Stimulated activated CD4-positive, alpha-beta T cell treated with anti-CD3 and anti-CD28 coated beads, Interleukin-2, amount 100 ng/mL, for 24 hours (primary cell): ENCODE data around the gene PTCD3.

ENCODE experiments used
- DNase-seq, 2 donors: peaks; one replicate each; pipeline ENCODE4 v3.0.0-alpha.2; 2020

PTCD3 gene

DNA sequence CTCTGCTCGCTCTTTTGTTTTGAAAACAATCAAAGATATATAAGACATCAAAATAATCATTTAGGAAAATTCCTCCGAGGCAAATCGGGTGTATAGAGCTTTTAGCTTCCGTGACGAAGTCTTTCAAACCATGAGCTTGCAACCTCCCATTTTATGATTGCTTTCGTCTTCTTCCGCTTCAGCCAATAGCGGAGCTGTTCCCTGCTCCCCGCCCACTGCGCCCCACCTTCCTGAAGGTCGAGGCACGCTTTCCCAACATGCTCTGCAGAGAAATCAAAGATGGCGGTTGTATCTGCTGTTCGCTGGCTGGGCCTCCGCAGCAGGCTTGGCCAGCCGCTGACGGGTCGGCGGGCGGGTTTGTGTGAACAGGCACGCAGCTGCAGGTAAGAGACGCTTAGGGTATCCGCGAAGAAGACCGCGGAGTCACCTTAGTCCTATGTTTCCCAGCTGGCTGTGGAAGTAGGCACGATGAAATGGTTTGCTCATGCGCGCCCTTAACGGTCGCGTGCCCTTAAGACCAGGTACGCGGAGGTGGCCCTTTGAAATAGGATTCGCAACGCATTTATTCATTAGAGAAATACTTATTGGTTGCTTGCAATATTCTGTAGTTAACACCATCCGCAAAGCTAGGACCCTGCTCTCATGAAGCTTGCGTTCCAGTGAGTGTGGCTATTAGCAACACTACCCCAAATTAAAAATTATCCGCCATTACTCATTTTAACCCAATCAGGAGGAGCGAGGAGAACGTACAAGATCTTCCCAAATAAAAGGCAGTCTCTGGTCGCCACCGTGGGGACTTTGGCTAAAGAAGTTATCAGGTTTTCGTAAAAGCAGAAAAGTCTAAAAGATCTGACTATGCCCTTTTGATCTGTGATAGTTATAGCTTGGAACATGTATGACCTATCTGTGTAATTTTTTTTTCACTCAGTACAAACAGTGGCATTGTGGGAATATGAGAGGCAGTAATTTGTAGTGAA lies at the start of gene PTCD3:
Gene PTCD3 (plus strand): TSS at position 267 of the 977 bp plus-strand sequence. CDS start 13 bp downstream, at position 280.
- DNase-seq: peak; percentile 94 to 96

- no peak for DNase-seq
These were observed 49.3 kb upstream of the PTCD3 start for GRCh38 chr2:86056590-86057331.

DNA sequence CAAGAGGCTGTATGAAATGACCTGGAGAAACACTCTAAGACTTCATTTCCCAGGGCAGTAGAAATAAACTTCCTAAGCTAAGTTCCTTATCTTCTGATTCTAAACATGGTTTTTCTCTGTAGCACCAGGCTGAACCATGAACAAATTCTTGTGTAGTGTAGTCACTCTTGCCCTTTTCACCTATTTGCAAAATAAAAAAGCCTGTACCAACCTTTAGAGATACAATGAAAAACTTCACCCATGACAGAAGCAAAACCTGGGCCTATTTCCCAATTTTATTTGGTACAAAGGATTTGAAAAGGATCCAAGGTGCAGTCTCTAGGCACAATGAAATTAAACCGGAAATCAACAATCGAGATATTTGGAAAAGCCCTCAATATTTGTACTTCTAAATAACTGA lies 44.0 kb upstream of the PTCD3 start:
- DNase-seq: no peak

DNA sequence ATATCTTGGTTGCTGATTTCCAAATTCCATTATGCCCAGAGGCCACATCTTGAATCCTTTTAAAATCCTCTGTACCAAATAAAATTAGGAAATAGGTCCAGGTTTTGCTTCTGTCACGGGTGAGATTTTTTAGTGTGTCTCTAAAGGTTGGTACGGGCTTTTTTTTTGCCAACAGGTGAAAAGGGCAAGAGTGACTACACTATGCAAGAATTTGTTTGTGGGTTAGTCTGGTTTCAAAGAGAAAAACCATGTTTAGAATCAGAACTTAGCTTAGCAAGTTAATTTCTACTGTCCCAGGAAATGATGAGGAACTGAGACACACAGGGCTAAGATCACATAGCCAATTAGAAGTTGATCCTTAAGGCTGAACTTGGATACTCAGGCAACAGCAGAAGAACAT lies 42.0 kb upstream of the PTCD3 start:
- DNase-seq: no peak

- no peak for DNase-seq
These were observed 40.5 kb upstream of the PTCD3 start for GRCh38 chr2:86065512-86065911.

- no peak for DNase-seq
These were observed 39.9 kb upstream of the PTCD3 start for GRCh38 chr2:86066007-86066578.

DNA sequence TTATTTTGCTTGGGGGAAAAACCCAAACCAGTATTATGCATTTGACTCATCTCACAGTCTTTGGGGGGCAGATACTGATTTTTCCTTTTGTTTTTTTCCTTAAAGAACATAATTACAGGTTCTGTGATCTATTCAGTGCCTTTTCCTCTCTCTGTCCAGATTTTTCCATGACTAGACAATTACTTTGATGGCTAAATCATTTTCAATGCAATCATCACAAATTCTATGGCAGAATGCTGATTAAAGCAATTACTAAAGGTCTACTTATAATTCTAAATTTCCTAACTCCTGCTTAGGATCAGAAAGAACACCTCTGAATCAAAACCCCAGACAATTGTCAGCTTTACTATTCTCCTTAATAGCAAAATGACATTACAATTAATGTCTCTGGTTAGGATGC lies 39.1 kb upstream of the PTCD3 start:
- no peak for DNase-seq

- peak in 1 of 2 donors; percentile 22 for DNase-seq
These were observed 37.9 kb upstream of the PTCD3 start for GRCh38 chr2:86068136-86068588.

- no peak for DNase-seq
These were observed 37.4 kb upstream of the PTCD3 start for GRCh38 chr2:86068648-86069047.

DNA sequence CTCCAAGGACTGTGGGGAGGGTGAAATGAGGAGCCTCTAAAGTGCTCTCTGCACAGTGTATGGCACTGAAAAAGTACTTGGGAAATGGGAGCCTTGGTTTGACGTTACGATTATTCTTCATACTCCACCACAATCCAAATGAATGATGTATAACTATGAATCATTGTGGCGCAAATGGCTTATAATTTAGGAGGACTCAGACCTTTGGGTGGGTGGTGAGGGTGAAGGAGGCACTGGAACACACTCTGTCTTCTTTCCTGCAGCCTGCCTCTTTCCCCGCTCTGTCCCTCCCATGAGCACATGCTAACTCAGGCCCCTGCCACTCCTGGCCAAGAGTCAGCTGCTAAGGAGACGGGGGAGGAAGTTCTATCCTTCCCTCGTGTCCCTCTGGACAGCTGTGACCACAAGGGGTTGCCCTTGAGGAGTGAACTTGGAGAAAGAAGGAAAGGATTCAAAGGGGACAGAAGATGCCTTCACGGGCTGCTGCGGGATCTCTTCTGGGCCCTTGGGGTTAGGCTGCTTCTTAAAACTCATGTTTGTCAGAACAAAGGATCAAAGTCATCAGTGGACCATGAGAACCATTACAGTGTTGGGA lies 36.8 kb upstream of the PTCD3 start:
- no peak for DNase-seq

DNA sequence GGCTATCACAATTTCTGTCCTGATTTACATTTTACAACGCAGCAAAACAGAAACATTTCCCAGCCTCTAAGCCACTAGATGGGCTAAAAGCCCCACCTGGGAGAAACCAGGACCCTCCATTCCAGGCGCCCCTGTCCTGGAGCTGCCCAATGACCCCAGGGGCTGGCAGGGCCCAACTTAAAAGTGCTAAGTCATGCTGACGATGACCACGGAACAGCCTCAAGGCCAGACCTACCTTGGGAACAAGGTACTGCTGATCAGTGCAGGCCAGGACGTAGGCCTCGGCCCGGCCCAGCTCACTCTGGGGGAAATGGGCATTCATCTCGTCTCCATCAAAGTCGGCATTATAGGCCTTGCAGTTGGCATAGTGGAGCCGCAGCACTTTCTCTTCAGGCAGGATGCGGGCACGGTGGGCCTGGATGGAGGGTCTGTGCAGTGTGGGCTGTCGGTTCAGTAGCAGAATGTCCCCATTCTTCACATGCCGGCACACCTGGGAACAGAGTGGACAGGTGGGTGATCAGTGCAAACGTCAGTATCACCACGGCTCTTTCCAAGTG lies 36.2 kb upstream of the PTCD3 start:
- no peak for DNase-seq

DNA sequence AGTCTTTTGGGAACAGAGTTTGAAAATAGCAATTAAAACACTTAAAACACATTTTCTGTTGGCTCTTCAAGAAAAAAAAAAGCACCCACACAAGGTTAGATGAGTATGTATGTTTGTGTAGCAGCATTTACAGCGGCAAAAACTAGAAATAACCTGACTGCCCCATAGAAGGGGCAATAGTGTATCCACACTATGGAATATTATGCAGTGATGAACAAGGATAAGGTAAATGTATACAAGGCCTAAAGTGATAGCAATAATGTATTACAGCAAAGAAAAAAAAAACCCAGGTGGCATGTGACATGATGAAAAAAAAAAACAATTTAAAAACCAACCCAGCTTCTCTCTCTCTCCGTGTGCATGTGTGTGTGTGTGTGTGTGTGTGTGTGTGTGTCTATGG lies 35.2 kb upstream of the PTCD3 start:
- no peak for DNase-seq

- no peak for DNase-seq
These were observed 33.7 kb upstream of the PTCD3 start for GRCh38 chr2:86072271-86072858.

DNA sequence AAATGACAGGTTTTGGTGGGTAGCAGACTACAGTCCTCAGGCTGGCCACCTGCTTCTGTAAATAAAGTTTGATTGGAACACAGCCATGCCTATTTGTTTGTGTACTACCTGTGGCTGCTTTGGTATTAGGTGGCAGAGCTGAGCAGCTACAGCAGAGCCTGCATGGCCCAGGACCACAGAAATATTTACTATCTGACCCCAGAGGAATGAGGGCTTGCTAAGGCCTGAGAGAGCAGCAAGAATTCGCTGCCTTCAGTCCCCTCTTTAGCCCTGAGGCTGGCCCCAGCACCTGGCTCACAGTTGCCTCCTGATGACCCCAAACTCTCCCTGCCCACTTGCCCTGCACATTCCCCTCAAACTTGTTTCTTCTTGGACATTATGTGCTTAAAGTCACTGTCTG lies 32.8 kb upstream of the PTCD3 start:
- DNase-seq: no peak

GRCh38 chr2:86074256-86074655 lies 31.8 kb upstream of the PTCD3 start:
- DNase-seq: no peak

GRCh38 chr2:86074811-86075210 lies 31.2 kb upstream of the PTCD3 start:
- DNase-seq: no peak

GRCh38 chr2:86075886-86076285 lies 30.1 kb upstream of the PTCD3 start:
- no peak for DNase-seq

GRCh38 chr2:86078774-86079545 lies 27.1 kb upstream of the PTCD3 start:
- DNase-seq: no peak

- peak; percentile 80 to 81 for DNase-seq
These were observed 25.8 kb upstream of the PTCD3 start for GRCh38 chr2:86079981-86080911.

GRCh38 chr2:86081724-86082123 lies 24.3 kb upstream of the PTCD3 start:
- DNase-seq: no peak
